Measurements from ENCODE around the gene TNNC1. TPM values are rescaled to one million over a fixed set of nuclear protein-coding genes. Genes with fewer than 3 reads are reported as not detected.

The TNNC1 gene
- total RNA-seq, 1 experiment from 2014 or later, result 8.3 TPM

DNA sequence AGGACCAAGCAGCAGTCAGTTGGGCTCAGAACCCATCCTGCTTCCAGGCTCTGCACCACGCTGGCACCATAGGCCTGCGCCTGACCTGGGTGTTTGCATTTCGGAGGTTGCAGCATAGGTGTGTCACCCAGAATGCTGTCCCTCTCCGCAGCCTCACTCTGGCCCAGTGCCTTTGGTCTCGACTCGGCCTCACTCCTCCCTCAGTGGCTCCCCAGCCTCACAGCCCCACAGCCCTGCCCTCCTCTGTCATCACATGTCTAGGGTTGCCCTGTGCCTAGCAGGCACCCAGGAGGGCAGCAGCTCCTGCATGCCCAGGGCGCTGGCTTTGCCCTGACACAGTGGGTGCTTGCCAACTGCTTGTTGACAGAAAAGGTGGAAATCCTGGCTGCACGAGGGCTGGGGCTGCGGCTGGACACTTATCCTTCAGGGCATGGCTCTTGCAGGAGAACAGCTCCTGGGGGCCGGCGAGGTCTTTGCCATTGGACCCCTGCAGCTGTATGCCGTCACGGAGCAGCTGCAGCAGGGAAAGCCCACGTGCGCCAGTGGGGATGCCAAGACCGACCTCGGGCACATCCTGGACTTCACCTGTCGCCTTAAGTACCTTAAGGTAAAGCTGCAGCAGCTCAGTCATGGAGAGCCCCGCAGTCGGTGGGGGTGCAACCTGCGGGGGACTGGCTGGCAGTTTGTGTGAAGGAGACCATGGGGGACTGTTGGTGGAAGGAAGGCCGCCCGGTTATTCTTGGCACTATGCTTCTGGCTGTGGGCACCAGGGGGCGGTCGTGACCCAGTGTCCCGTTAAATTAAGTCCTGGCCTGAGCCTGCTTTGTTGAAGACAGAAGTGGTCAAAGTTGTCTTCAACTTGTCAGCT is 17.8 kb upstream of the TNNC1 start:
- intact Hi-C loops (cut with micrococcal nuclease; ENCODE audit: unreplicated experiment), result no loop called here
- Histone ChIP-seq H3F3A (ENCODE audit: insufficient read depth, low read depth) (no peaks in the 10 kb centered on the region), H3K9me2 (ENCODE audit: insufficient read depth) (no peaks in the 10 kb centered on the region), H3K4me3 (no peak overlapping the region), H3K9me3 (ENCODE audit: insufficient read depth, low read depth) (no peaks in the 10 kb centered on the region), H2AFZ (no peak overlapping the region), H3K79me2 (ENCODE audit: low read depth) (no peaks in the 10 kb centered on the region), H3K27me3 (ENCODE audit: insufficient read depth, low read depth) (no peaks in the 10 kb centered on the region), H3K27ac (no peak overlapping the region), H3K36me3 (ENCODE audit: low read depth) (no peaks in the 10 kb centered on the region), H4K20me1 (ENCODE audit: insufficient read depth) (no peaks in the 10 kb centered on the region), H3K4me1 (replicated peaks; ENCODE audit: insufficient read depth) (no peaks in the 10 kb centered on the region), H3K4me2 (no peak overlapping the region)
- ChIA-PET POLR2A (ENCODE audit: unreplicated experiment) (interaction anchor here (0.8 kb wide), 1 partner anchor 361 kb away, joined by 6 read pairs; no protein-coding TSS in a partner anchor), CTCF (no interaction called here)
- TF ChIP-seq, protein P1, sequence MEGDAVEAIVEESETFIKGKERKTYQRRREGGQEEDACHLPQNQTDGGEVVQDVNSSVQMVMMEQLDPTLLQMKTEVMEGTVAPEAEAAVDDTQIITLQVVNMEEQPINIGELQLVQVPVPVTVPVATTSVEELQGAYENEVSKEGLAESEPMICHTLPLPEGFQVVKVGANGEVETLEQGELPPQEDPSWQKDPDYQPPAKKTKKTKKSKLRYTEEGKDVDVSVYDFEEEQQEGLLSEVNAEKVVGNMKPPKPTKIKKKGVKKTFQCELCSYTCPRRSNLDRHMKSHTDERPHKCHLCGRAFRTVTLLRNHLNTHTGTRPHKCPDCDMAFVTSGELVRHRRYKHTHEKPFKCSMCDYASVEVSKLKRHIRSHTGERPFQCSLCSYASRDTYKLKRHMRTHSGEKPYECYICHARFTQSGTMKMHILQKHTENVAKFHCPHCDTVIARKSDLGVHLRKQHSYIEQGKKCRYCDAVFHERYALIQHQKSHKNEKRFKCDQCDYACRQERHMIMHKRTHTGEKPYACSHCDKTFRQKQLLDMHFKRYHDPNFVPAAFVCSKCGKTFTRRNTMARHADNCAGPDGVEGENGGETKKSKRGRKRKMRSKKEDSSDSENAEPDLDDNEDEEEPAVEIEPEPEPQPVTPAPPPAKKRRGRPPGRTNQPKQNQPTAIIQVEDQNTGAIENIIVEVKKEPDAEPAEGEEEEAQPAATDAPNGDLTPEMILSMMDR (conservative IDR thresholded peaks at IDR 0.05), result no peak
- TF ChIP-seq EZH2 (IDR thresholded peaks at IDR 0.05; ENCODE audit: low read depth), result no peak
- no TSS peak for BruUV-seq (replicated peaks)
- no peak for DNase-seq

DNA sequence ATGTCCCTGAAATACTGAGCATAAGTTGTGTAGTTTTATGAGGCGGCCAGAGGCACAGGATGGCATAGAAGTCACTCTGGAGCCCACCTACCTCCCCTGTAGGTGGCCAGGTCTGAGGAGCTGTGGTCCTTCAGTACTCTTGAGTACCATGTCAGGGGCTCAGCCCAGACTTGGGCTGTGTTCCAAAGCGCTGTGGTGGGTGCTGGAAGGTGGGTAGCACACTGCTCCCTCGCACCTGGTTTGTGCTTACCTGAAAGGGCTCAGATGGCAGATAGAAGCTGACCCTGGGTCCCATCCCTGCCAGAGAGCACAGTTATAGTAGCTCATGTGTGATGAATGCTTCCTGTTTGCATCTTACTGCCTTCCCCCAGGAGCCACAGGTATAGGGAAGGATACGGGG is 17.1 kb upstream of the TNNC1 start:
- no peak overlapping the region for H3K27ac ChIP-seq
- H3K36me3 ChIP-seq (ENCODE audit: low read depth), result no peaks in the 10 kb centered on the region
- no peaks in the 10 kb centered on the region for H4K20me1 ChIP-seq (ENCODE audit: insufficient read depth)
- H3K4me2 ChIP-seq, result no peak overlapping the region
- BruUV-seq (replicated peaks), result no TSS peak
- CTCF ChIA-PET, result interaction anchor here (0.5 kb wide), 1 partner anchor 46 kb away, joined by 6 read pairs; no protein-coding TSS in a partner anchor
- H3K9me2 ChIP-seq (ENCODE audit: insufficient read depth), result no peaks in the 10 kb centered on the region
- no peak for DNase-seq
- no peaks in the 10 kb centered on the region for H3F3A ChIP-seq (ENCODE audit: insufficient read depth, low read depth)
- no peaks in the 10 kb centered on the region for H3K4me1 ChIP-seq (replicated peaks; ENCODE audit: insufficient read depth)
- H3K9me3 ChIP-seq (ENCODE audit: insufficient read depth, low read depth), result no peaks in the 10 kb centered on the region
- POLR2A ChIA-PET (ENCODE audit: unreplicated experiment), result interaction anchor here (0.8 kb wide), 1 partner anchor 361 kb away, joined by 6 read pairs; no protein-coding TSS in a partner anchor
- no peaks in the 10 kb centered on the region for H3K27me3 ChIP-seq (ENCODE audit: insufficient read depth, low read depth)
- no peak for TF ChIP-seq EZH2 (IDR thresholded peaks at IDR 0.05; ENCODE audit: low read depth)
- TF ChIP-seq, protein P1 (conservative IDR thresholded peaks at IDR 0.05), result no peak
- no peak overlapping the region for H3K4me3 ChIP-seq
- intact Hi-C loops (cut with micrococcal nuclease; ENCODE audit: unreplicated experiment), result no loop called here
- H3K79me2 ChIP-seq (ENCODE audit: low read depth), result no peaks in the 10 kb centered on the region
- no peak overlapping the region for H2AFZ ChIP-seq

DNA sequence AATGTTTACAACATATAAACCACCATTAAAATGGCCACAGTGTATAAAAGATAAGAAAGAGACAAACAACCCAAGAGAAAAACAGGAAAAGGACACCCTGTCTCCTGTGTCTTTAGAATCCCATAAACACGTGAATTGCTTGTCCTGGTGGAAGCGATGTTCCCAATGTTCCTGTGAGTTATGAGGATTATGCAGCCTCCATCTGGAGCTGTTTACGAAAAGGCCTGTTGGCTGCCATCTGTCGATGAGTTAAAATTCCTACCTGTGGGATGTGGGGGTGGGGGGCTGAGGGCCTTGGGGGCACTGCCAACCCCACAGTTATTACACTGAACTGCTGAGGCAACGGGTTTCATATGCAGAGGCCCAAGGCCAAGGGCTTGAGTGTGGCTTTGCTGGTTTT is 15.2 kb upstream of the TNNC1 start:
- intact Hi-C loops (cut with micrococcal nuclease; ENCODE audit: unreplicated experiment), result no loop called here
- Histone ChIP-seq H3K27ac (no peak overlapping the region), H3K4me2 (no peak overlapping the region), H4K20me1 (ENCODE audit: insufficient read depth) (no peaks in the 10 kb centered on the region), H3K79me2 (ENCODE audit: low read depth) (no peaks in the 10 kb centered on the region), H3K27me3 (ENCODE audit: insufficient read depth, low read depth) (no peaks in the 10 kb centered on the region), H3K4me3 (no peak overlapping the region), H3K4me1 (replicated peaks; ENCODE audit: insufficient read depth) (no peaks in the 10 kb centered on the region), H3K36me3 (ENCODE audit: low read depth) (no peaks in the 10 kb centered on the region), H3K9me3 (ENCODE audit: insufficient read depth, low read depth) (no peaks in the 10 kb centered on the region), H3F3A (ENCODE audit: insufficient read depth, low read depth) (no peaks in the 10 kb centered on the region; the same call in 1 of the 2 replicates), H3K9me2 (ENCODE audit: insufficient read depth) (no peaks in the 10 kb centered on the region), H2AFZ (no peak overlapping the region)
- no peak for DNase-seq
- TF ChIP-seq EZH2 (IDR thresholded peaks at IDR 0.05; ENCODE audit: low read depth), result no peak
- TF ChIP-seq, protein P1 (conservative IDR thresholded peaks at IDR 0.05), result no peak
- BruUV-seq (replicated peaks), result no TSS peak
- CTCF ChIA-PET, result interaction anchor here (0.6 kb wide), 1 partner anchor 76 kb away, joined by 6 read pairs; no protein-coding TSS in a partner anchor
- POLR2A ChIA-PET (ENCODE audit: unreplicated experiment), result no interaction called here

Measured in PC-9 (cell line).